Measurements from ENCODE around the gene AOAH.

DNA sequence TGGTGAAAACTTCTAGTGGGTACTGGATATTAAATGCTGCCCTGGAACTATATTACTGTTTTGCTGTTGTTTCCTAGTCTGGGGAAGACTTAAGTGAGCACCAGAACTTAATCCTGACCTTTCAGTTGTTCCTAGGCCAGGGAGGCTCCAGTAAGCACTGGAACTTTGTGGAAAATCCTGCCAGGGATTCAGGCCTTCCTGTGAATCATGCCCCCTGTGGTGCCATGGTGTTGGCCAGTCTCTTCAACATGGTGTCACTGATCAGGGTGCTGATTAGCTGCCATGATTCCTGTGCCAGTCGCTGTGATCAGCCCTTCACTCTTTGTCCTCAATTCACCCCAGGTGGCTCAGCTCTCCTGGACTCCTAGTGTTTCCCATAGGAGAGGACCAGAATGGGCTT, 8.5 kb upstream of the AOAH start:
- TF ChIP-seq, protein P1, sequence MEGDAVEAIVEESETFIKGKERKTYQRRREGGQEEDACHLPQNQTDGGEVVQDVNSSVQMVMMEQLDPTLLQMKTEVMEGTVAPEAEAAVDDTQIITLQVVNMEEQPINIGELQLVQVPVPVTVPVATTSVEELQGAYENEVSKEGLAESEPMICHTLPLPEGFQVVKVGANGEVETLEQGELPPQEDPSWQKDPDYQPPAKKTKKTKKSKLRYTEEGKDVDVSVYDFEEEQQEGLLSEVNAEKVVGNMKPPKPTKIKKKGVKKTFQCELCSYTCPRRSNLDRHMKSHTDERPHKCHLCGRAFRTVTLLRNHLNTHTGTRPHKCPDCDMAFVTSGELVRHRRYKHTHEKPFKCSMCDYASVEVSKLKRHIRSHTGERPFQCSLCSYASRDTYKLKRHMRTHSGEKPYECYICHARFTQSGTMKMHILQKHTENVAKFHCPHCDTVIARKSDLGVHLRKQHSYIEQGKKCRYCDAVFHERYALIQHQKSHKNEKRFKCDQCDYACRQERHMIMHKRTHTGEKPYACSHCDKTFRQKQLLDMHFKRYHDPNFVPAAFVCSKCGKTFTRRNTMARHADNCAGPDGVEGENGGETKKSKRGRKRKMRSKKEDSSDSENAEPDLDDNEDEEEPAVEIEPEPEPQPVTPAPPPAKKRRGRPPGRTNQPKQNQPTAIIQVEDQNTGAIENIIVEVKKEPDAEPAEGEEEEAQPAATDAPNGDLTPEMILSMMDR (IDR thresholded peaks at IDR 0.05): no peak
- no peak for TF ChIP-seq POLR2A (IDR thresholded peaks at IDR 0.05)

Data from heart left ventricle (tissue), 13 donors.